H9 (cell line): Measurements from ENCODE around the gene RPP38. TPM values are rescaled to one million over a fixed set of nuclear protein-coding genes. Genes with fewer than 3 reads are reported as not detected.

Source experiments
- DNase-seq: peaks from one replicate; pipeline ENCODE4 v3.0.0-alpha.2; 2017
- H2AFZ ChIP-seq: one replicate; pipeline ENCODE4 v1.6.1; 2013; ENCODE audit warnings: mild to moderate bottlenecking, low read length, control low read depth, moderate library complexity
- H2AK5ac ChIP-seq: 2 replicates; pipeline ENCODE4 v1.6.1; 2013; ENCODE audit warnings: low read length, control low read depth, mixed read lengths; ENCODE audit not compliant: insufficient read length
- H2BK120ac ChIP-seq: one replicate; pipeline ENCODE4 v1.6.1; 2013; ENCODE audit warnings: low read depth, mild to moderate bottlenecking, low read length, control low read depth, inconsistent platforms; ENCODE audit not compliant: poor library complexity, severe bottlenecking
- H2BK12ac ChIP-seq: 2 replicates; pipeline ENCODE4 v1.6.1; 2013; ENCODE audit warnings: low read length, control low read depth, mixed read lengths, low read depth; ENCODE audit not compliant: insufficient read length
- H2BK15ac ChIP-seq: 2 replicates; pipeline ENCODE4 v1.6.1; 2013; ENCODE audit warnings: low read depth, low read length, control low read depth
- H2BK20ac ChIP-seq: one replicate; pipeline ENCODE4 v1.6.1; 2013; ENCODE audit warnings: low read depth, mild to moderate bottlenecking, low read length, control low read depth, inconsistent platforms; ENCODE audit not compliant: poor library complexity, severe bottlenecking
- H2BK5ac ChIP-seq: 2 replicates; pipeline ENCODE4 v1.6.1; 2013; ENCODE audit warnings: low read length, control low read depth, mixed read lengths; ENCODE audit not compliant: insufficient read length
- H3K14ac ChIP-seq: 2 replicates; pipeline ENCODE4 v1.6.1; 2013; ENCODE audit warnings: low read length, control low read depth; ENCODE audit not compliant: insufficient read depth
- H3K18ac ChIP-seq: 2 replicates; pipeline ENCODE4 v1.6.1; 2013; ENCODE audit warnings: low read depth, mild to moderate bottlenecking, mixed read lengths, low read length, control low read depth; ENCODE audit not compliant: insufficient read length
- H3K23ac ChIP-seq: 2 replicates; pipeline ENCODE4 v1.6.1; 2013; ENCODE audit warnings: low read length, control low read depth, mixed read lengths, low read depth; ENCODE audit not compliant: insufficient read length
- H3K23me2 ChIP-seq: 2 replicates; pipeline ENCODE4 v1.6.1; 2013; ENCODE audit warnings: low read depth, mild to moderate bottlenecking, mixed read lengths, low read length, control low read depth; ENCODE audit not compliant: insufficient read length, poor library complexity, severe bottlenecking
- H3K27ac ChIP-seq: 2 replicates; pipeline ENCODE4 v1.5.1; 2013; ENCODE audit warnings: low read length, control low read depth, mixed read lengths, low read depth; ENCODE audit not compliant: insufficient read length
- H3K27me3 ChIP-seq: 2 replicates; pipeline ENCODE4 v1.6.1; 2013; ENCODE audit warnings: low read length, control low read depth, inconsistent platforms; ENCODE audit not compliant: insufficient read depth
- H3K4ac ChIP-seq: 2 replicates; pipeline ENCODE4 v1.6.1; 2013; ENCODE audit warnings: low read depth, mild to moderate bottlenecking, control low read depth, inconsistent platforms, low read length, moderate library complexity
- H3K4me1 ChIP-seq: 2 replicates; pipeline ENCODE4 v1.6.1; 2013; ENCODE audit warnings: low read length, control low read depth, inconsistent platforms; ENCODE audit not compliant: insufficient read depth
- H3K4me2 ChIP-seq: 2 replicates; pipeline ENCODE4 v1.6.1; 2013; ENCODE audit warnings: low read length, control low read depth, mixed read lengths; ENCODE audit not compliant: insufficient read length, insufficient read depth
- H3K56ac ChIP-seq: 2 replicates; pipeline ENCODE4 v1.6.1; 2013; ENCODE audit warnings: low read depth, mild to moderate bottlenecking, mixed read lengths, low read length, control low read depth; ENCODE audit not compliant: insufficient read length
- H3K79me1 ChIP-seq: 2 replicates; pipeline ENCODE4 v1.6.1; 2013; ENCODE audit warnings: low read depth, mild to moderate bottlenecking, moderate library complexity, low read length, control low read depth, inconsistent platforms; ENCODE audit not compliant: insufficient read depth, poor library complexity, severe bottlenecking
- H3K79me2 ChIP-seq: 2 replicates; pipeline ENCODE4 v1.6.1; 2013; ENCODE audit warnings: low read length, control low read depth, inconsistent platforms; ENCODE audit not compliant: insufficient read depth
- H3K9ac ChIP-seq: 2 replicates; pipeline ENCODE4 v1.6.1; 2013; ENCODE audit warnings: low read length, control low read depth, mixed read lengths; ENCODE audit not compliant: insufficient read length; ENCODE audit errors: extremely low read depth
- H3K9me3 ChIP-seq: one replicate; pipeline ENCODE4 v1.6.1; 2013; ENCODE audit warnings: low read depth, low read length, inconsistent platforms; ENCODE audit not compliant: control insufficient read depth
- H3T11ph ChIP-seq: one replicate; pipeline ENCODE4 v1.6.1; 2013; ENCODE audit warnings: mild to moderate bottlenecking, low read length, control low read depth, inconsistent platforms
- H4K20me1 ChIP-seq: one replicate; pipeline ENCODE4 v1.6.1; 2013; ENCODE audit not compliant: control insufficient read depth, insufficient read length, insufficient read depth
- H4K5ac ChIP-seq: 2 replicates; pipeline ENCODE4 v1.6.1; 2013; ENCODE audit warnings: low read depth, mild to moderate bottlenecking, mixed read lengths, low read length, control low read depth; ENCODE audit not compliant: insufficient read length
- H4K8ac ChIP-seq: replicated peaks from 2 replicates; pipeline ENCODE4 v1.6.1; 2013; ENCODE audit warnings: low read length, control low read depth, mixed read lengths, low read depth; ENCODE audit not compliant: insufficient read length
- H4K91ac ChIP-seq: 2 replicates; pipeline ENCODE4 v1.6.1; 2013; ENCODE audit warnings: low read depth, mild to moderate bottlenecking, moderate library complexity, mixed read lengths, low read length, control low read depth; ENCODE audit not compliant: insufficient read length
- H3K27ac Mint-ChIP-seq, 3 experiments: 2 replicates in 2 of 3; 3 replicates in 1 of 3; pipeline ENCODE4 v1.8.0; 2020 to 2021; ENCODE audit warnings: mixed read lengths in 3 of 3, mild to moderate bottlenecking in 1 of 3, moderate library complexity in 1 of 3
- H3K27me3 Mint-ChIP-seq: 2 replicates; pipeline ENCODE4 v1.8.0; 2021; ENCODE audit warnings: low read depth, mild to moderate bottlenecking, moderate library complexity, mixed read lengths
- H3K36me3 Mint-ChIP-seq, 3 experiments: 2 replicates in 2 of 3; 3 replicates in 1 of 3; pipeline ENCODE4 v1.8.0; 2020 to 2021; ENCODE audit warnings: low read depth in 3 of 3, mixed read lengths in 3 of 3; ENCODE audit not compliant: insufficient read depth in 1 of 3
- H3K4me1 Mint-ChIP-seq, 2 experiments: 2 replicates each; pipeline ENCODE4 v1.8.0; 2020; ENCODE audit warnings: mixed read lengths in 2 of 2
- H3K4me3 Mint-ChIP-seq, 2 experiments: 2 replicates in 1 of 2; 3 replicates in 1 of 2; pipeline ENCODE4 v1.8.0; 2020 to 2021; ENCODE audit warnings: mild to moderate bottlenecking in 2 of 2, mixed read lengths in 2 of 2, moderate library complexity in 1 of 2
- H3K9me3 Mint-ChIP-seq, 2 experiments: 2 replicates in 1 of 2; 3 replicates in 1 of 2; pipeline ENCODE4 v1.8.0; 2020; ENCODE audit warnings: mild to moderate bottlenecking in 2 of 2, mixed read lengths in 2 of 2, moderate library complexity in 1 of 2
- CTCF ChIP-seq: fragments of 200-600 bp; sonication (generic); conservative IDR thresholded peaks from 3 replicates; pipeline ENCODE4 v1.8.0; 2021; ENCODE audit warnings: antibody characterized with exemption, mild to moderate bottlenecking
- WGBS: extraction: QIAGEN DNeasy Blood & Tissue Kit; methylation state at CpG from one replicate; pipeline ENCODE4 v1.1.7; 2013; ENCODE audit warnings: missing lambda C conversion rate, low lambda C conversion rate, mixed read lengths; ENCODE audit not compliant: insufficient read length; ENCODE audit errors: extremely low coverage; 5-methylcytosine and 5-hydroxymethylcytosine counted together
- total RNA-seq: library from RNA; stranded (reverse); gene quantifications from 2 replicates; pipeline ENCODE4 v1.2.1, GENCODE V29; 2021

The RPP38 gene
- total RNA-seq, 1 experiment from 2014 or later: 26.6 TPM

GRCh38 chr10:15112657-15113056 is 15.5 kb downstream of the RPP38 start:
- no peak overlapping the region for H3K4ac ChIP-seq
- H3K4me1 ChIP-seq: no peaks in the 10 kb centered on the region
- no peaks in the 10 kb centered on the region for H3K23me2 ChIP-seq
- H3K18ac ChIP-seq: no peak overlapping the region
- no peak overlapping the region for H3K9ac ChIP-seq
- no peaks in the 10 kb centered on the region for H3K27me3 ChIP-seq
- H2BK120ac ChIP-seq: no peak overlapping the region
- TF ChIP-seq CTCF: peak; percentile 35; the same call in 2 of the 3 replicates
- H2BK20ac ChIP-seq: no peak overlapping the region
- no peaks in the 10 kb centered on the region for H3K79me1 ChIP-seq
- no peak overlapping the region for H2BK12ac ChIP-seq
- Mint-ChIP-seq H3K4me1 (no peaks in the 10 kb centered on the region), H3K27me3 (no peaks in the 10 kb centered on the region), H3K36me3 (peaks cover 0 to 22% (median 19%) of the 10 kb centered on the region in 3 experiments), H3K4me3 (no peak overlapping the region), H3K27ac (peak overlapping the region in 1 of 3 experiments; percentile 40; a peak in 2 of 7 replicates), H3K9me3 (peaks cover 0 to 3% of the 10 kb centered on the region in 2 experiments; a peak in 1 of 5 replicates)
- H2BK15ac ChIP-seq: no peak overlapping the region
- no peak overlapping the region for H3K56ac ChIP-seq
- no peaks in the 10 kb centered on the region for H4K20me1 ChIP-seq
- H3K27ac ChIP-seq: no peak overlapping the region
- H3K23ac ChIP-seq: no peak overlapping the region
- no peak overlapping the region for H3K14ac ChIP-seq
- WGBS: no CpG with 5 or more reads among the region's 13 CpGs
- no peaks in the 10 kb centered on the region for H3K79me2 ChIP-seq
- peak; percentile 50 for DNase-seq
- no peak overlapping the region for H2AK5ac ChIP-seq
- no peak overlapping the region for H4K91ac ChIP-seq
- no peak overlapping the region for H2AFZ ChIP-seq
- no peaks in the 10 kb centered on the region for H3K9me3 ChIP-seq
- no peak overlapping the region for H3K4me2 ChIP-seq
- no peak overlapping the region for H4K8ac ChIP-seq
- H4K5ac ChIP-seq: no peak overlapping the region
- H2BK5ac ChIP-seq: no peak overlapping the region
- no peak overlapping the region for H3T11ph ChIP-seq
